GM21717 (cell line): ENCODE data around the gene NME8.
"Not testable (repeated sequence)": the region's sequence is repeated elsewhere in the genome, so short reads cannot be mapped to it uniquely, and the experiment has no call there.

ENCODE experiments used
- ATAC-seq: cut with Tn5 transposase; IDR thresholded peaks from one replicate; pipeline ENCODE4 v1.9.1; 2021; ENCODE audit warnings: mild to moderate bottlenecking, moderate library complexity; ENCODE audit not compliant: unreplicated experiment

The NME8 gene

GRCh38 chr7:37848297-37848696 lies at the start of gene NME8:
TSS of gene NME8 (plus strand) at chr7:37848597. CDS start at chr7:37850267, 1,670 bp downstream.
- no peak for ATAC-seq

GRCh38 chr7:37806152-37806551 lies 42.2 kb upstream of the NME8 start:
- ATAC-seq = no peak

- not testable (repeated sequence) for ATAC-seq
These were observed 36.2 kb upstream of the NME8 start for GRCh38 chr7:37812161-37812580.

- peak; percentile 82 for ATAC-seq
These were observed 32.6 kb upstream of the NME8 start for GRCh38 chr7:37815671-37816371.

- no peak for ATAC-seq
These were observed 31.3 kb upstream of the NME8 start for GRCh38 chr7:37816922-37817590.

GRCh38 chr7:37817591-37817960 lies 30.8 kb upstream of the NME8 start:
- no peak for ATAC-seq

- ATAC-seq = no peak
These were observed 30.2 kb upstream of the NME8 start for GRCh38 chr7:37817996-37818720.

- peak; percentile 77 for ATAC-seq
These were observed 27.5 kb upstream of the NME8 start for GRCh38 chr7:37820708-37821468.

GRCh38 chr7:37822946-37823345 lies 25.5 kb upstream of the NME8 start:
- ATAC-seq = no peak

- ATAC-seq = no peak
These were observed 24.8 kb upstream of the NME8 start for GRCh38 chr7:37823557-37823956.

- no peak for ATAC-seq
These were observed 23.4 kb upstream of the NME8 start for GRCh38 chr7:37825038-37825437.

GRCh38 chr7:37826825-37827224 lies 21.6 kb upstream of the NME8 start:
- ATAC-seq = no peak

GRCh38 chr7:37831244-37831643 lies 17.2 kb upstream of the NME8 start:
- ATAC-seq = no peak

- ATAC-seq = peak; percentile 78
These were observed 16.2 kb upstream of the NME8 start for GRCh38 chr7:37832194-37832593.

GRCh38 chr7:37833107-37833817 lies 15.1 kb upstream of the NME8 start:
- no peak for ATAC-seq

GRCh38 chr7:37833818-37834146 lies 14.6 kb upstream of the NME8 start:
- ATAC-seq = no peak

GRCh38 chr7:37853468-37853867 lies 5.1 kb downstream of the NME8 start:
- no peak for ATAC-seq

GRCh38 chr7:37882086-37882485 lies 33.7 kb downstream of the NME8 start:
- ATAC-seq = no peak

GRCh38 chr7:37893359-37893758 lies 45.0 kb downstream of the NME8 start:
- ATAC-seq = no peak

GRCh38 chr7:37894671-37895070 lies 46.3 kb downstream of the NME8 start:
- ATAC-seq = no peak
